GM18505 (cell line): ENCODE measurements around the gene DMBT1.

Experiments used
- ATAC-seq: cut with Tn5 transposase; IDR thresholded peaks from one replicate; pipeline ENCODE4 v1.9.1; 2021; ENCODE audit not compliant: unreplicated experiment
- POLR2A ChIP-seq: IDR thresholded peaks from 4 replicates; pipeline ENCODE4 v1.6.1; 2011; ENCODE audit warnings: borderline replicate concordance; ENCODE audit not compliant: insufficient read depth, insufficient read length; ENCODE audit errors: extremely low read depth

The DMBT1 gene

GRCh38 chr10:122554131-122555036 is 6.2 kb upstream of the DMBT1 start:
- no peak for TF ChIP-seq POLR2A
- no peak for ATAC-seq

GRCh38 chr10:122555442-122555841 is 5.1 kb upstream of the DMBT1 start:
- no peak for ATAC-seq
- no peak for TF ChIP-seq POLR2A

- no peak for TF ChIP-seq POLR2A
- ATAC-seq, result no peak
These were observed 3.0 kb upstream of the DMBT1 start for GRCh38 chr10:122557516-122557915.

- ATAC-seq, result no peak
- TF ChIP-seq POLR2A, result no peak
These were observed 2.1 kb upstream of the DMBT1 start for GRCh38 chr10:122558452-122558851.

GRCh38 chr10:122559228-122559627 is 1.3 kb upstream of the DMBT1 start:
- ATAC-seq, result no peak
- TF ChIP-seq POLR2A, result no peak

- no peak for TF ChIP-seq POLR2A
These were observed 658 bp downstream of the DMBT1 start for GRCh38 chr10:122561212-122561611.

GRCh38 chr10:122561792-122562191 is 1.2 kb downstream of the DMBT1 start:
- no peak for TF ChIP-seq POLR2A
- no peak for ATAC-seq

More at GRCh38 chr10:122561212-122561611, 658 bp downstream of the DMBT1 start:
- ATAC-seq, result no peak

GRCh38 chr10:122564980-122565379 is 4.4 kb downstream of the DMBT1 start:
- ATAC-seq, result no peak
- TF ChIP-seq POLR2A, result no peak

GRCh38 chr10:122565766-122566206 is 5.2 kb downstream of the DMBT1 start:
- no peak for TF ChIP-seq POLR2A

GRCh38 chr10:122566632-122567031 is 6.1 kb downstream of the DMBT1 start:
- no peak for TF ChIP-seq POLR2A
- no peak for ATAC-seq

More at GRCh38 chr10:122565766-122566206, 5.2 kb downstream of the DMBT1 start:
- no peak for ATAC-seq

GRCh38 chr10:122567056-122567660 is 6.6 kb downstream of the DMBT1 start:
- no peak for TF ChIP-seq POLR2A
- ATAC-seq, result no peak

- TF ChIP-seq POLR2A, result no peak
- ATAC-seq, result no peak
These were observed 8.0 kb downstream of the DMBT1 start for GRCh38 chr10:122568551-122568950.

- TF ChIP-seq POLR2A, result no peak
- ATAC-seq, result no peak
These were observed 10.4 kb downstream of the DMBT1 start for GRCh38 chr10:122570920-122571319.

GRCh38 chr10:122571892-122572291 is 11.3 kb downstream of the DMBT1 start:
- no peak for ATAC-seq
- TF ChIP-seq POLR2A, result no peak
